ENCODE results near the gene MEPCE. TPM values are rescaled to one million over a fixed set of nuclear protein-coding genes. Genes with fewer than 3 reads are reported as not detected.

The MEPCE gene
- total RNA-seq, 1 experiment from 2014 or later = 28.4 TPM

GRCh38 chr7:100413889-100414288, 15.7 kb upstream of the MEPCE start:
- Histone ChIP-seq H3K9ac (ENCODE audit: low read length) (no peak overlapping the region), H3K27me3 (ENCODE audit: low read length) (no peaks in the 10 kb centered on the region), H3K4me1 (ENCODE audit: low read length) (peaks cover 7% of the 10 kb centered on the region), H3K9me2 (replicated peaks; ENCODE audit: insufficient read depth, low read length) (no peaks in the 10 kb centered on the region), H2AFZ (ENCODE audit: low read length) (no peak overlapping the region), H4K20me1 (ENCODE audit: insufficient read depth, low read depth, low read length) (no peaks in the 10 kb centered on the region), H3K36me3 (ENCODE audit: insufficient read depth, low read length) (no peaks in the 10 kb centered on the region), H3K9me3 (ENCODE audit: low read length) (no peaks in the 10 kb centered on the region), H3K4me3 (ENCODE audit: low read length) (no peak overlapping the region), H3K4me2 (ENCODE audit: low read depth, low read length, poor library complexity, severe bottlenecking) (no peak overlapping the region), H3K27ac (ENCODE audit: low read length) (no peak overlapping the region), H3K79me2 (ENCODE audit: low read length) (no peaks in the 10 kb centered on the region)
- DNase-seq = no peak

GRCh38 chr7:100415448-100415847, 14.2 kb upstream of the MEPCE start:
- Histone ChIP-seq H4K20me1 (ENCODE audit: insufficient read depth, low read depth, low read length) (no peaks in the 10 kb centered on the region), H3K36me3 (ENCODE audit: insufficient read depth, low read length) (no peaks in the 10 kb centered on the region), H3K27ac (ENCODE audit: low read length) (no peak overlapping the region), H3K79me2 (ENCODE audit: low read length) (no peaks in the 10 kb centered on the region), H3K27me3 (ENCODE audit: low read length) (no peaks in the 10 kb centered on the region), H3K9me3 (ENCODE audit: low read length) (no peaks in the 10 kb centered on the region), H3K4me1 (ENCODE audit: low read length) (peaks cover 7% of the 10 kb centered on the region), H3K4me3 (ENCODE audit: low read length) (no peak overlapping the region), H3K9me2 (replicated peaks; ENCODE audit: insufficient read depth, low read length) (no peaks in the 10 kb centered on the region), H3K9ac (ENCODE audit: low read length) (no peak overlapping the region), H3K4me2 (ENCODE audit: low read depth, low read length, poor library complexity, severe bottlenecking) (no peak overlapping the region), H2AFZ (ENCODE audit: low read length) (no peak overlapping the region)
- no peak for DNase-seq

- Histone ChIP-seq H3K4me2 (ENCODE audit: low read depth, low read length, poor library complexity, severe bottlenecking) (no peak overlapping the region), H3K27ac (ENCODE audit: low read length) (no peak overlapping the region), H3K9ac (ENCODE audit: low read length) (no peak overlapping the region), H4K20me1 (ENCODE audit: insufficient read depth, low read depth, low read length) (no peaks in the 10 kb centered on the region), H3K4me1 (ENCODE audit: low read length) (no peaks in the 10 kb centered on the region; the same call in 1 of the 2 replicates), H2AFZ (ENCODE audit: low read length) (no peak overlapping the region), H3K27me3 (ENCODE audit: low read length) (no peaks in the 10 kb centered on the region), H3K36me3 (ENCODE audit: insufficient read depth, low read length) (no peaks in the 10 kb centered on the region), H3K79me2 (ENCODE audit: low read length) (no peaks in the 10 kb centered on the region), H3K9me3 (ENCODE audit: low read length) (no peaks in the 10 kb centered on the region), H3K4me3 (ENCODE audit: low read length) (no peak overlapping the region), H3K9me2 (replicated peaks; ENCODE audit: insufficient read depth, low read length) (no peaks in the 10 kb centered on the region)
- DNase-seq = no peak
Observed at GRCh38 chr7:100418930-100419659, 10.5 kb upstream of the MEPCE start.

- no peaks in the 10 kb centered on the region for H3K36me3 ChIP-seq (ENCODE audit: insufficient read depth, low read length)
- H3K27me3 ChIP-seq (ENCODE audit: low read length) = no peaks in the 10 kb centered on the region
- no peaks in the 10 kb centered on the region for H3K9me2 ChIP-seq (replicated peaks; ENCODE audit: insufficient read depth, low read length)
- no peak overlapping the region for H3K27ac ChIP-seq (ENCODE audit: low read length)
- H3K4me2 ChIP-seq (ENCODE audit: low read depth, low read length, poor library complexity, severe bottlenecking) = no peak overlapping the region
- no peaks in the 10 kb centered on the region for H3K9me3 ChIP-seq (ENCODE audit: low read length)
- DNase-seq = no peak
- H2AFZ ChIP-seq (ENCODE audit: low read length) = no peak overlapping the region
- H3K4me3 ChIP-seq (ENCODE audit: low read length) = no peak overlapping the region
- no peaks in the 10 kb centered on the region for H4K20me1 ChIP-seq (ENCODE audit: insufficient read depth, low read depth, low read length)
- H3K9ac ChIP-seq (ENCODE audit: low read length) = no peak overlapping the region
- H3K4me1 ChIP-seq (ENCODE audit: low read length) = no peaks in the 10 kb centered on the region; the same call in 1 of the 2 replicates
- H3K79me2 ChIP-seq (ENCODE audit: low read length) = no peaks in the 10 kb centered on the region
Observed at GRCh38 chr7:100419660-100420226, 9.9 kb upstream of the MEPCE start.

- no peak overlapping the region for H2AFZ ChIP-seq (ENCODE audit: low read length)
- H3K4me2 ChIP-seq (ENCODE audit: low read depth, low read length, poor library complexity, severe bottlenecking) = no peak overlapping the region
- H3K4me1 ChIP-seq (ENCODE audit: low read length) = peaks cover 7% of the 10 kb centered on the region
- H3K9me2 ChIP-seq (replicated peaks; ENCODE audit: insufficient read depth, low read length) = no peaks in the 10 kb centered on the region
- H3K9me3 ChIP-seq (ENCODE audit: low read length) = no peaks in the 10 kb centered on the region
- H4K20me1 ChIP-seq (ENCODE audit: insufficient read depth, low read depth, low read length) = no peaks in the 10 kb centered on the region
- no peak overlapping the region for H3K27ac ChIP-seq (ENCODE audit: low read length)
- no peak for DNase-seq
- no peaks in the 10 kb centered on the region for H3K79me2 ChIP-seq (ENCODE audit: low read length)
- no peak overlapping the region for H3K9ac ChIP-seq (ENCODE audit: low read length)
- no peaks in the 10 kb centered on the region for H3K27me3 ChIP-seq (ENCODE audit: low read length)
- no peaks in the 10 kb centered on the region for H3K36me3 ChIP-seq (ENCODE audit: insufficient read depth, low read length)
- no peak overlapping the region for H3K4me3 ChIP-seq (ENCODE audit: low read length)
Observed at GRCh38 chr7:100423315-100423714, 6.3 kb upstream of the MEPCE start.

- Histone ChIP-seq H3K9ac (ENCODE audit: low read length) (no peak overlapping the region), H3K4me1 (ENCODE audit: low read length) (peaks cover 10% of the 10 kb centered on the region)
Observed at GRCh38 chr7:100425347-100425746, 4.3 kb upstream of the MEPCE start.

GRCh38 chr7:100426516-100426915, 3.1 kb upstream of the MEPCE start:
- Histone ChIP-seq H3K27me3 (ENCODE audit: low read length) (no peaks in the 10 kb centered on the region), H4K20me1 (ENCODE audit: insufficient read depth, low read depth, low read length) (peaks cover 10% of the 10 kb centered on the region; the same call in 1 of the 2 replicates), H3K9me2 (replicated peaks; ENCODE audit: insufficient read depth, low read length) (no peaks in the 10 kb centered on the region), H3K27ac (ENCODE audit: low read length) (no peak overlapping the region), H3K4me3 (ENCODE audit: low read length) (no peak overlapping the region), H3K36me3 (ENCODE audit: insufficient read depth, low read length) (peaks cover 8% of the 10 kb centered on the region), H3K9me3 (ENCODE audit: low read length) (no peaks in the 10 kb centered on the region), H3K4me1 (ENCODE audit: low read length) (peaks cover 22% of the 10 kb centered on the region), H3K79me2 (ENCODE audit: low read length) (peaks cover 17% of the 10 kb centered on the region), H3K4me2 (ENCODE audit: low read depth, low read length, poor library complexity, severe bottlenecking) (no peak overlapping the region), H2AFZ (ENCODE audit: low read length) (no peak overlapping the region), H3K9ac (ENCODE audit: low read length) (no peak overlapping the region)
- DNase-seq = no peak

More at GRCh38 chr7:100425347-100425746, 4.3 kb upstream of the MEPCE start:
- Histone ChIP-seq H2AFZ (ENCODE audit: low read length) (no peak overlapping the region), H3K36me3 (ENCODE audit: insufficient read depth, low read length) (no peaks in the 10 kb centered on the region), H3K9me2 (replicated peaks; ENCODE audit: insufficient read depth, low read length) (no peaks in the 10 kb centered on the region), H3K27me3 (ENCODE audit: low read length) (no peaks in the 10 kb centered on the region), H3K9me3 (ENCODE audit: low read length) (no peaks in the 10 kb centered on the region), H4K20me1 (ENCODE audit: insufficient read depth, low read depth, low read length) (no peaks in the 10 kb centered on the region), H3K79me2 (ENCODE audit: low read length) (peaks cover 6% of the 10 kb centered on the region), H3K4me2 (ENCODE audit: low read depth, low read length, poor library complexity, severe bottlenecking) (no peak overlapping the region), H3K27ac (ENCODE audit: low read length) (no peak overlapping the region), H3K4me3 (ENCODE audit: low read length) (no peak overlapping the region)
- no peak for DNase-seq

GRCh38 chr7:100427762-100428198, 1.9 kb upstream of the MEPCE start:
- Histone ChIP-seq H3K27ac (ENCODE audit: low read length) (no peak overlapping the region), H3K9me2 (replicated peaks; ENCODE audit: insufficient read depth, low read length) (no peaks in the 10 kb centered on the region), H3K4me2 (ENCODE audit: low read depth, low read length, poor library complexity, severe bottlenecking) (peak overlapping the region; percentile 94), H3K79me2 (ENCODE audit: low read length) (peaks cover 27% of the 10 kb centered on the region), H3K27me3 (ENCODE audit: low read length) (no peaks in the 10 kb centered on the region), H3K9me3 (ENCODE audit: low read length) (no peaks in the 10 kb centered on the region), H2AFZ (ENCODE audit: low read length) (no peak overlapping the region; the same call in 1 of the 2 replicates), H3K36me3 (ENCODE audit: insufficient read depth, low read length) (peaks cover 17% of the 10 kb centered on the region), H3K9ac (ENCODE audit: low read length) (peak overlapping the region; percentile 99), H4K20me1 (ENCODE audit: insufficient read depth, low read depth, low read length) (peaks cover 11% of the 10 kb centered on the region; the same call in 1 of the 2 replicates), H3K4me3 (ENCODE audit: low read length) (peak overlapping the region; percentile 81), H3K4me1 (ENCODE audit: low read length) (peaks cover 35% of the 10 kb centered on the region)
- DNase-seq = no peak
